Caki2 (cell line): ENCODE results near the gene ZFR2. TPM values are rescaled to one million over a fixed set of nuclear protein-coding genes. Genes with fewer than 3 reads are reported as not detected.
A peak's percentile ranks its signal among the peaks of the same experiment; 100 is the strongest.
"Not testable (repeated sequence)": the region's sequence is repeated elsewhere in the genome, so short reads cannot be mapped to it uniquely, and the experiment has no call there.

ENCODE experiments used
- DNase-seq: peaks from one replicate; pipeline ENCODE4 v3.0.0-alpha.2; 2015; ENCODE audit warnings: low read depth
- in situ Hi-C: cut with HindIII; loops from 2 replicates; pipeline ENCODE4 v1.10.0; 2016; ENCODE audit warnings: low sequenced_read_pairs, low pct_unique_long_range_greater_than_20kb, mixed read lengths
- total RNA-seq: library from RNA; depleted of rRNA; stranded (reverse); fragments of >200 nt; shearing (Covaris generic); gene quantifications from 2 replicates; pipeline ENCODE4 v1.2.3, GENCODE V29; 2014; ENCODE audit warnings: low replicate concordance

The ZFR2 gene
- total RNA-seq, 1 experiment from 2014 or later = not detected

- in situ Hi-C loops = no loop called here
- DNase-seq = no peak
Observed at GRCh38 chr19:3769494-3769893, 99.3 kb downstream of the ZFR2 start.

- DNase-seq = no peak
- in situ Hi-C loops = no loop called here
Observed at GRCh38 chr19:3768748-3769099, 100.1 kb downstream of the ZFR2 start.

GRCh38 chr19:3768015-3768747, 100.7 kb downstream of the ZFR2 start:
- DNase-seq = no peak
- in situ Hi-C loops = no loop called here

GRCh38 chr19:3767050-3767449, 101.8 kb downstream of the ZFR2 start:
- no peak for DNase-seq

GRCh38 chr19:3766520-3766919, 102.3 kb downstream of the ZFR2 start:
- in situ Hi-C loops = no loop called here

More at GRCh38 chr19:3767050-3767449, 101.8 kb downstream of the ZFR2 start:
- in situ Hi-C loops = no loop called here

GRCh38 chr19:3765757-3766156, 103.1 kb downstream of the ZFR2 start:
- in situ Hi-C loops, DNase-seq: not testable (repeated sequence)

More at GRCh38 chr19:3766520-3766919, 102.3 kb downstream of the ZFR2 start:
- DNase-seq = no peak

- DNase-seq = no peak
- in situ Hi-C loops = no loop called here
Observed at GRCh38 chr19:3765121-3765520, 103.7 kb downstream of the ZFR2 start.

- in situ Hi-C loops = no loop called here
- peak; percentile 95 for DNase-seq
Observed at GRCh38 chr19:3762501-3763459, 106.1 kb downstream of the ZFR2 start, which contains the start of gene MRPL54. Gene MRPL54, plus strand, starts transcription at chr19:3762682. Its CDS starts 19 bp downstream, at chr19:3762701.

- in situ Hi-C loops = no loop called here
- no peak for DNase-seq
Observed at GRCh38 chr19:3762130-3762473, 106.7 kb downstream of the ZFR2 start.

- peak; percentile 76 for DNase-seq
- in situ Hi-C loops = no loop called here
Observed at GRCh38 chr19:3761382-3762129, 107.3 kb downstream of the ZFR2 start, which contains the start of gene APBA3. Gene APBA3, minus strand, starts transcription at chr19:3761692. Its CDS starts 1,428 bp downstream, at chr19:3760264.

- in situ Hi-C loops = no loop called here
Observed at GRCh38 chr19:3760871-3761361, 107.9 kb downstream of the ZFR2 start.

GRCh38 chr19:3759482-3760254, 109.2 kb downstream of the ZFR2 start:
- in situ Hi-C loops = no loop called here
- DNase-seq = no peak

More at GRCh38 chr19:3760871-3761361, 107.9 kb downstream of the ZFR2 start:
- no peak for DNase-seq

GRCh38 chr19:3758297-3758696, 110.5 kb downstream of the ZFR2 start:
- in situ Hi-C loops, DNase-seq: not testable (repeated sequence)

- in situ Hi-C loops = not testable (repeated sequence)
Observed at GRCh38 chr19:3757705-3758104, 111.1 kb downstream of the ZFR2 start.

More at GRCh38 chr19:3757705-3758104, 111.1 kb downstream of the ZFR2 start:
- not testable (repeated sequence) for DNase-seq
